ENCODE data around the gene ALDH6A1.
"Not testable (repeated sequence)": the region's sequence is repeated elsewhere in the genome, so short reads cannot be mapped to it uniquely, and the experiment has no call there.

ALDH6A1 gene

DNA sequence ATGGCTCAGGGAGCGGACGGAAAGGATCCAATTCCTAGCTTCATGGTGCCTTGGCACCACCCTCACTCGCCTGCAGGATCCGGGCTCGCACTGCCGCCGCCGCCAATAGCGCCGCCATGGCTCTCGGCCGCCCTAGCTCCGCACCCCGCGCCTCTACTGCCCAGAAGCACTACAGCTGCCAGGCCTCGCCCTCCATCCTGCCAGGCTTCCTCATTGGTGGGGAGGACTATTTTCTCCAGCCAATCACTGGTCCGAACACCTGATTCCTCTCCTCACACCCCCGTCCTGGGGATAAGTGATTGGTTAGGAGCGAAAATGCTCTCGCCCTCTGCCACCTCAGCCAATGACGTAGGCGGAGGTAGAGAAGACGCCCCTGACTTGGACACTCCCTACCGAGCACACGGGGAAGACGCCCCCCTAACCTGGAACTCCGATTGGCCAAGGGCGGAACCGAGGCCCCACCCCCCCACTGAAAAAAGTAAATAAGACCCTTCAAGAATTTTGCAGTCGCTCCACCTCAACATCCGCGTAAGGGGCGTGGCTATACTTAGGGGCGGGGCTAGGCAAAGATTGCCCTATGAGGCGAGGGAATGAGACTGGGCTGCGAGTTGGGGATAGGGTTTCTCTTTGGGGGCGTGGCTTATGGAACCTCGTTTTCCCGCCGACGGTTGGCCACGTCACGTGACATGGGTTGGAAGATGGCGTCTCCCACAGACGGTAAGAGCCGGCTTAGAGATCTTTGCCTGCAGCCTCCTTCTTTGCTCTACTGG lies at the start of gene ALDH6A1, which contains the start of gene LIN52:
TSS of gene ALDH6A1 (minus strand) at position 177 of the 770 bp plus-strand sequence. CDS start at position 118, 59 bp downstream.
TSS of gene LIN52 (plus strand) at position 680 of the 770 bp plus-strand sequence. CDS start at position 699, 19 bp downstream.
- DNase-seq (ENCODE audit: low read depth): peak; percentile 100

DNA sequence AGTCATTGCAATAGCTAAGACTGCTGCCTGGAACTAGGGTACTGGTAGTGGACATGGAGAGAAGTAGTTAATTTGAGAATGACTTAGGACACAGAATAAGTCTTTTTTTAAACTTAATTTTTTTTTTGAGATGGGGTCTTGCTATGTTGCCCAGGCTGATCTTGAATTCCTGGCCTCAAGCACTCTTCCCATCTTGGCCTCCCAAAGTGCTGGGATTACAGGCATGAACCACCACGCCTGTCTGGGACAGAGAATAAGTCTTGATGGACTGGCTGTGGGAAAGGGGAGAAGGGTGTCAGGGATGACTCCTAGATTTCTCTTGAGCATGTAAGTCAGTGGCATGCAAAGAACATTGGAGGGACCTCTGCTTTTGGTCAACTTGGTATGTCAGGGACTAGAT lies 43.4 kb upstream of the ALDH6A1 start:
- no peak for DNase-seq (ENCODE audit: low read depth)

DNA sequence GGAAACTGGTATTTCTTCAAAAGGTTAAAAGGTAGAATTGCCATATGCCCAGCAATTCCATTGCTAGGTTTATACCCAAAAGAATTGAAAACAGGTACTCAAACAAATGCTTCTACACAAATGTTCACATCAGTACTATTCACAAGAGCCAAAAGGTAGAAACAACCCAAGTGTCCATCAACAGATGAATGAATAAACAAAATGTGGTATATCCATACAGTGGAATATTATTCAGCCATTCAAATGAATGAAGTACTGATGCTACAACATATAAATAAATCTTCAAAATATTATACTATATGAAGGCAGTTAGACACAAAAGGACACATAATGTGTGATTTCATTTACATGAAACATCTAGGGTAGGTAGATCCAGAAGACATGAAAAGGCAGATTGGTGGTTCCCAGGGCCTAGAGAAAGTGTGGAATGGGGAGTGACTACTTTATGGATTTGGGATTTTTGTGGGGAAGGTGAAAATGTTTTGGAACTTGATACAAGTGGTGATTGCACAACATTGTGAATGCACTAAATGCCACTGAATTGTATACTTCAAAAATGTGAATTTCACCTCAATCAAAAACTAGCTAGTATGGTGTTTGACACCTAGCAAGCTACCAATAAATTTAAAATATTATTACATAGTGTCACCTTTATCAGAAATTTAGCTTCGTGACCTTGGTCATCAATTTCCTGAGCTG lies 42.2 kb upstream of the ALDH6A1 start:
- no peak for DNase-seq (ENCODE audit: low read depth)

- DNase-seq (ENCODE audit: low read depth): not testable (repeated sequence)
Observed at GRCh38 chr14:74125487-74125886, 41.2 kb upstream of the ALDH6A1 start.

DNA sequence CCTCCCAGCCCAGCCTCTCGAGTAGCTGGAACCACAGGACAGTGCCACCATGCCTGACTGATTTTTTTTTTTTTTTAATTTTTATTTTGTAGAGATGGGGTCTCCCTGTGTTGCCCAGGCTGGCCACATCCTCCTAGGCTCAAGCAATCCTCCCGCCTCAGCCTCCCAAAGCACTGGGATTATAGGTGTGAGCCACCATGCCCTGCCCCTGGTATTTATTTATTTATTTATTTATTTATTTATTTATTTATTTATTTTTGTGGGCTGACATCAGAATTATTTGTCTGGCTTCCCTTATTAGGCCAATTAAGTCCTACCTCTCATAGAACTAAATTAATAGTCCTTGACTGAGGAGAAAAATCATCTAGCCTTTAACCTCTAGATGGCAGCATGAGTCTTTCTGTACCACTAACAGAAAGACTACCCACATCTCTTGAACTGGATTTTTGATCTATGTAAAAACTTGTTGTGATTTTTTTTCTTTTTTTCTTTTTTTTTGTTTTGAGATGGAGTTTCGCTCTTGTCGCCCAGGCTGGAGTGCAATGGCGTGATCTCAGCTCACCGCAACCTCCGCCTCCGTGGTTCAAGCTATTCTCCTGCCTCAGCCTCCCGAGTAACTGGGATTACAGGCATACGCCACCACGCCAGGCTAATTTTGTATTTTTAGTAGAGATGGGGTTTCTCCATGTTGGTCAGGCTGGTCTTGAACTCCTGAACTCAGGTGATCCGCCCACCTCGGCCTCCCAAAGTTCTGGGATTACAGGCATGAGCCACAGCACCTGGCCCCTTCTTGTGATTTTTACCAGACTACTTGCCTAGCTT lies 27.4 kb upstream of the ALDH6A1 start:
- DNase-seq (ENCODE audit: low read depth): not testable (repeated sequence)

GRCh38 chr14:74109369-74109768 lies 25.1 kb upstream of the ALDH6A1 start:
- no peak for DNase-seq (ENCODE audit: low read depth)

GRCh38 chr14:74105381-74105780 lies 21.1 kb upstream of the ALDH6A1 start:
- DNase-seq (ENCODE audit: low read depth): no peak

- no peak for DNase-seq (ENCODE audit: low read depth)
Observed at GRCh38 chr14:74089251-74090020, 5.2 kb upstream of the ALDH6A1 start.

- no peak for DNase-seq (ENCODE audit: low read depth)
Observed at GRCh38 chr14:74085828-74086227, 1.6 kb upstream of the ALDH6A1 start.

DNA sequence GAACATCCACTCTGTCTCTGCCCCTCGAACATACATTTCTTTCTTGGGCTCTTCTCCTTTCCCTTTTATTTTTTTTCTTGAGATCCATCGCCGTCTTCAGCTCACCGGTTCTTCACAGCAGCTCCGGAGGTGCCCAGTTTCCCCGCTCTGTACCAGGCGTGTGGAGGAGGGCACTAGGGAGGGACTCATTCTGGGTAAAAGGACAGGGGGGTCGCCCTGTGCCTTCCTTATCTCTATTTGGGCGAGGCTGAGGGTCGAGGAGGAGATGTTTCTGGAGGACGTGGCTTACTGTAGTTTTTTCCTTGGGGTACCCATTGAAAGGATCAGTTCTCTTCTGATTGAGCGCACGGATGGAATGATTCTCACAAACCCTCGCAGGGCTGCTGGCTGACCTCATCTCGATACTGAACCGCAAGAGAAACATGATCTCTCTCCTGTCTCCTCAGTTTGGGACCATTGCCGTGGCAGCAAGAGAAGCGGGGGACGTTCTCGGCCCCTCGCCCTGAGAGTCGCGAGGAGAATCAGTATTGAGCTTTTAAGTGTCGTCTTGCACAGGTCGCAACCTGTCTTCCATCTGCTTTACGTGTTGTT lies 889 bp upstream of the ALDH6A1 start:
- no peak for DNase-seq (ENCODE audit: low read depth)

GRCh38 chr14:74083784-74084276 lies 423 bp downstream of the ALDH6A1 start:
- no peak for DNase-seq (ENCODE audit: low read depth)

DNA sequence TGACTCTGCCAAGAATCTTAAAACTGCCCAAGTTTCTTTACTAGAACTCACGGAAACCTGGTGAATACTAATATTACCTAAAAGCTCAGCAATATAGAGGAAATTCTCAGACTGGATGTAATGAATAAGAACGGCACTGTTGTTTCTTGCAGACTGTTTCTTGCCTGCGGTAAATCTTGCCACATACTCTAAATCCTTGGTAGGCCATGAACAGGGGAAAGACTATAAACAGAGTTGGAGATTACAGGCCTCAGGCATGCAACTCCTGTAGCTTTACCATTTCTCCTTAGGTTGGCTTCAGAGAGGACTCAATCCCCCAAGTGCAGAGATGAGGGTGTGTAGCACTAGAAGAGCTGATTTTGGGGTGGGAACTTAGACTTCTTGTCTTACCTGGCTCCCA lies 1.1 kb downstream of the ALDH6A1 start:
- no peak for DNase-seq (ENCODE audit: low read depth)

- DNase-seq (ENCODE audit: low read depth): no peak
Observed at GRCh38 chr14:74081491-74081890, 2.8 kb downstream of the ALDH6A1 start.

DNA sequence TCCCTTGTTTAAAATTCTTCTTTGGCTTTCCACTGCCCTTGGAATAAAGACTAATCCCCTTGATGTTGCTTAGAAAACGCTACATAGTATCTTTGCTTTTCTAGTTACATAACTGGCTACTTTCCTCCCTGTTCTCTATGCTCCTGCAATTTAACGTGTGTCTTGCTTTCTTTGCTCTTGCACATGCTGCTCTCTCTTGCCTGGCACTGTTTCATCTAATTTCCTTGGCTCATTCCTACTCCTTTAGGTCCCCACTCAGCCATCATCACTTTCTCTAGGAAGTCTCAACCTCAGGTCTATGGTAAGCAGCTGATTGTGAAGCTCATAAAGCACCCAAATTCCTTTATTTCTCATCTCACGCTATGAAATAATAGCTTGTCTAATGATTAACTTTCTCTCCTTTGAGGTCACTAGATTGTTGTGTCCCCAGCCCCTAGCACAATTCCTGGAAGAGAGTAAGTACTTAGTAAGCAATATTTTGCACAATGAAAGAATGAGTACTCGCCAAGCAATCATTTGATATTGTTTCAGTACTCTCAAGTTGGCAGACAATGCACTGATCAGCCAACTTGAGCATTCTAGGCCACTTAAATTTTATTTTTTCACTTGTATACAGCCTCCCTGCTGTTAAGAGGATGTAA lies 3.3 kb downstream of the ALDH6A1 start:
- DNase-seq (ENCODE audit: low read depth): no peak

DNA sequence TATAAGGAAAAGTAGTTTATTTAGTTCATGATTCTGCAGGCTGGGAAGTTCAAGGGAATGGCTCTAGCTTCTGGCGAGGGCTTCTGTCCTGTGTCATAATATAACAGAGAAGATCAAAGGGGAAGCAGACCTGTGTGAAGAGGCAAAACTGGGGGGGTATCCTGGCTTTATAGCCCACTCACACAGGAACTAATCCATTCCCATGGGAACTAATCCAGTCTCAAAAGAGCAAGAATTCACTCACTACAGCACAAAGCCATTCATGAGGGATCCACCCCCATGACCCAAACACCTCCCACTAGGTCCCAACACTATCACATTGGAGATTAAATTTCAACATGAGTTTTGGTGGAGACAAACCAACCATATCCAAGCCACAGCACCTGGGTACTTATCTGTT lies 6.9 kb downstream of the ALDH6A1 start:
- DNase-seq (ENCODE audit: low read depth): no peak

DNA sequence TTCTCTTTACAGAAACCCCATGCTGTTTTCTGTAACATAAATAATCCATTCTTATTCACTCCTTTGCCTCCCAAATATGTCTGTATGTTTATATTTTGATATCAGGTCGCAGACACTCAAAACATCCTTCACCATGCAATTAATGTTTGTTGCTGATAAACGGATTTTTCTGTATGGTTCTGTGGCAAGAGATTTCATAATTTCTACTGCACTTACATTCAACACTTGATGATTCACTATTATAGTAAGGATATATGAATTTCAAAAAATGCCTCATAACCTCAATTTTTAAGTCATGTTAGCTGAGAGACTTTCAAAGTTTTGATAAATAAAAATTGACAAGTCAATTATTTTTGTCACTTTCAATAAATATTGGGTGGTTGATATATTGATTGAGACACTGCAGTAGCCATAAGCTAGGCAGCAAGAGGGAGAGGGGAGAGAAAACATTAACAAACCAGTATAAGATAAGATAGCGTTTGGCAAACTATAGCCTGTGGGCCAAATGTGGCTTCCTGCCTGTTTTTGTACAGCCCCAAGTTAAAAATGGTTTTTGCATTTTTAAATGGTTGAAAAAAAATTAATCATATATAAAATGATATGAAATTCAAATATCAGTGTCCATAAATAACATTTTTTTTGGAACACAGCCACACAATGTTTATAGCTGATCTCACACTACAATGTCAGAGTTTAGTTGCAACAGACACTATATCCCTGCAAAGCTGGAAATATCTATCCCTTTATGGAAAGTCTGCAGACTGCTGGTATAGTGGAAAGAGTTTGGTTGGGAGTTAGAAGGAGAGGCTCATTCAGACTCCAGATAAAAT lies 18.3 kb downstream of the ALDH6A1 start:
- DNase-seq (ENCODE audit: low read depth): no peak

DNA sequence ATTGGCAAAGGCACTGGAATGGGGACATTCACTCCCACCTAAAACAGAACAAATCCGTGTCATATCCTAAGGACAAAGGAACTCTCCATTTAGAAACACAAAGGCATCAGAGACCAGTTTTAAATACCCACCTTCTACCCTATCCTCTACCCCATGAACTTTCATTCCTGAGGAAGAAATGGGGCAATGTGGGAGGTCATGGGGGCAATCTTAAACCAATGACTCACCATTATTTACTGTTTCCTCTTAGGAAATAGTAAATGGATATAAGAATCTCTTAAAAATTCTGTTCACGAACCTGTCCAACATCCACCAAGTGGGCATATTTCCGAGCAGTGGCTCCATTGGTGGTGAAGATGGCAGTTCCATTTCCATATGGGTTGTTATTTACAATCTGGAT lies 19.4 kb downstream of the ALDH6A1 start:
- no peak for DNase-seq (ENCODE audit: low read depth)

DNA sequence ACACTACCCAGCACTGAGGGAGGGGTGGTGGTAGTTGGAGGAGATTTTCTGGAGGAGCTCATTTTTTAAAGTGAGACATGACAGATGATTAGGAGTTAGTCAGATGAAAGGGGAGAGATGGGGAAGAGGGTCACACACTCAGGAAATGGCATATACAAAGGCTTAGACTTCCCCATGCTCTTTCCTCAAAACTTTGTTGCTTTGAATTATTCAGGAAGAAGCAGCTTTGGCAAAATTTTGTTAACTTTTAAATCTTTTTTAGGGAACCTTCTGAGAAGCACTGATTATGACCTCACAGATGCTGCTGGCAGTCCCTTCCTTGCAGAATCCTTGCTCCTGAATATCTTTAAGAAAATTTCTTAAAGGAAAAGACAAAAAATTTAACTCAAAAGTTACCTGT lies 19.8 kb downstream of the ALDH6A1 start:
- no peak for DNase-seq (ENCODE audit: low read depth)

DNA sequence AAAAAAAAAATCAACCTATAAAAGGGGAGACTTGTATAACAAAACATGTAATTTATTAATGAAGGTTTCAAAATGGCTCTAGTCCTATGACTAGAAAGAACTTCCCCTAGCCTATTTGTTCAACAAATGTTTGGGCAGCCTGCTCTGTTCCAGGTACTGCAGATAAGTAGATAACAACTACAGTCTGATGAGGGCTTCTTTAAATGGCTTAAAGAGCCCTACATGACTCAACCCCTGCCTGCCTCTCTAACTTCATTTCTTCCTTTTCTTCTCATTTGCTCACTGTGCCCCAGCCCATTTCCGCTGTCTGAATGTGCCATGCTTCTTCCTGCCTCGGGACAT lies 21.5 kb downstream of the ALDH6A1 start:
- no peak for DNase-seq (ENCODE audit: low read depth)

Measured in activated T-cell treated with anti-CD3 and anti-CD28 coated beads for 1 hour (primary cell).